ENCODE data around the gene CRISP2. TPM values are rescaled to one million over a fixed set of nuclear protein-coding genes. Genes with fewer than 3 reads are reported as not detected.

The CRISP2 gene
- total and polyA plus RNA-seq, 2 of the 13 experiments (the other 11 are each of a cell fraction or from before 2014, with no cell fraction given): not detected

- DNase-seq (ENCODE audit: low spot score) (no peak), ATAC-seq (no peak), FAIRE-seq (no peak)
- intact Hi-C loops (cut with micrococcal nuclease; ENCODE audit: unreplicated experiment) (no loop called here), in situ Hi-C loops (cut with HindIII; ENCODE audit: extremely low pct_ligation_motif_present, low pct_unique_long_range_greater_than_20kb) (no loop called here)
- Histone ChIP-seq H4K20me1 (ENCODE audit: insufficient read depth, low read length) (no peaks in the 10 kb centered on the region), H2AFZ (ENCODE audit: low read length) (no peak overlapping the region), H3K4me3 (replicated peaks in 1 of 3; ENCODE audit: insufficient read depth in 1 of 3, low read depth in 2 of 3, low read length in 3 of 3) (no peak overlapping the region), H3K79me2 (ENCODE audit: insufficient read depth, low read length) (no peaks in the 10 kb centered on the region), H3K4me1 (ENCODE audit: insufficient read depth, low read length) (no peaks in the 10 kb centered on the region), H3K9me3 (ENCODE audit: low read length) (no peaks in the 10 kb centered on the region), H3K9ac (ENCODE audit: insufficient read depth, low read depth, low read length) (no peak overlapping the region), H3K27me3 (ENCODE audit: control insufficient read depth in 1 of 2, insufficient read depth in 2 of 2, low read length in 2 of 2) (no peaks in the 10 kb centered on the region), H3K36me3 (replicated peaks in 1 of 2; ENCODE audit: control insufficient read depth in 1 of 2, insufficient read depth in 2 of 2, low read length in 2 of 2) (no peaks in the 10 kb centered on the region), H3K27ac (ENCODE audit: extremely low read length, insufficient read depth, low read length) (no peak overlapping the region), H3K4me2 (ENCODE audit: low read depth, low read length) (no peak overlapping the region)
- no TSS peak for BruUV-seq (replicated peaks)
- ChIA-PET CTCF (ENCODE audit: low intra/inter-chr PET ratio, low total read pairs) (no interaction called here), POLR2A (no interaction called here)
- no peak for TF ChIP-seq ZNF790 (CRISPR knock-in tag; IDR thresholded peaks at IDR 0.05; ENCODE audit: borderline replicate concordance)
- WGBS (ENCODE audit: low lambda C conversion rate): 10% methylated on average over 4 of the region's 4 CpGs
Measured at GRCh38 chr6:49646942-49647341, 66.4 kb downstream of the CRISP2 start.

GRCh38 chr6:49646130-49646824 is 67.1 kb downstream of the CRISP2 start:
- in situ Hi-C loops (cut with HindIII; ENCODE audit: extremely low pct_ligation_motif_present, low pct_unique_long_range_greater_than_20kb) (no loop called here), intact Hi-C loops (cut with micrococcal nuclease; ENCODE audit: unreplicated experiment) (no loop called here)
- TF ChIP-seq ZNF891 (CRISPR knock-in tag; IDR thresholded peaks at IDR 0.05) (no peak), TOE1 (CRISPR knock-in tag; IDR thresholded peaks at IDR 0.05) (no peak), MAZ (IDR thresholded peaks at IDR 0.05; ENCODE audit: borderline replicate concordance, low read depth, low read length) (no peak), MAZ (CRISPR knock-in tag; IDR thresholded peaks at IDR 0.05; ENCODE audit: low read depth) (no peak), ZNF737 (CRISPR knock-in tag; IDR thresholded peaks at IDR 0.05; ENCODE audit: borderline replicate concordance) (no peak), HCFC1 (IDR thresholded peaks at IDR 0.05; ENCODE audit: low read depth, low read length) (no peak)
- CTCF ChIA-PET (ENCODE audit: low intra/inter-chr PET ratio, low total read pairs): no interaction called here
- no peak for ATAC-seq
- 43% methylated on average over 3 of the region's 3 CpGs for WGBS (ENCODE audit: low lambda C conversion rate)
- Histone ChIP-seq H3K4me3 (replicated peaks in 1 of 3; ENCODE audit: insufficient read depth in 1 of 3, low read depth in 2 of 3, low read length in 3 of 3) (no peak overlapping the region), H2AFZ (ENCODE audit: low read length) (no peak overlapping the region), H3K4me2 (ENCODE audit: low read depth, low read length) (no peak overlapping the region), H3K27ac (ENCODE audit: extremely low read length, insufficient read depth, low read length) (no peak overlapping the region), H4K20me1 (ENCODE audit: insufficient read depth, low read length) (no peaks in the 10 kb centered on the region), H3K79me2 (ENCODE audit: insufficient read depth, low read length) (no peaks in the 10 kb centered on the region), H3K9ac (ENCODE audit: insufficient read depth, low read depth, low read length) (no peak overlapping the region), H3K9me3 (ENCODE audit: low read length) (no peaks in the 10 kb centered on the region), H3K36me3 (replicated peaks in 1 of 2; ENCODE audit: control insufficient read depth in 1 of 2, insufficient read depth in 2 of 2, low read length in 2 of 2) (no peaks in the 10 kb centered on the region), H3K27me3 (ENCODE audit: control insufficient read depth in 1 of 2, insufficient read depth in 2 of 2, low read length in 2 of 2) (no peaks in the 10 kb centered on the region), H3K4me1 (ENCODE audit: insufficient read depth, low read length) (no peaks in the 10 kb centered on the region)
- no TSS peak for BruUV-seq (replicated peaks)
- POLR2A ChIA-PET: no interaction called here
- FAIRE-seq: no peak
- no peak for DNase-seq (ENCODE audit: low spot score)
